Epithelial cell of alveolus of lung (primary cell): ENCODE measurements around the gene C11orf52. TPM values are rescaled to one million over a fixed set of nuclear protein-coding genes. Genes with fewer than 3 reads are reported as not detected.

ENCODE experiments used
- total RNA-seq: library from RNA; depleted of rRNA; stranded (reverse); fragments of >200 nt; gene quantifications from 2 replicates; pipeline ENCODE4 v1.2.1, GENCODE V29; 2015

Gene C11orf52
- total RNA-seq: not detected in 2 replicates

GRCh38 chr11:111918390-111919256, at the start of gene C11orf52:
Gene C11orf52, plus strand, starts transcription at chr11:111918913. Its CDS starts 60 bp downstream, at chr11:111918973.

GRCh38 chr11:111870886-111871692, 47.6 kb upstream of the C11orf52 start, which contains the start of gene ALG9:
Gene ALG9, minus strand, starts transcription at chr11:111871581. Its CDS starts 99 bp downstream, at chr11:111871482.

GRCh38 chr11:111878849-111879636, 39.7 kb upstream of the C11orf52 start, which contains the start of the genes CFAP68 and FDXACB1:
Gene CFAP68, plus strand, starts transcription at chr11:111879541. Its CDS starts 20 bp downstream, at chr11:111879561.
Gene FDXACB1, minus strand, starts transcription at chr11:111879165. Its CDS starts 33 bp downstream, at chr11:111879132.

GRCh38 chr11:111911563-111912401, 6.9 kb upstream of the C11orf52 start, which contains the start of gene CRYAB:
Gene CRYAB, minus strand, starts transcription at chr11:111911770. Its CDS starts 46 bp downstream, at chr11:111911724.

GRCh38 chr11:111912535-111912934, 6.2 kb upstream of the C11orf52 start, which contains the start of gene HSPB2:
Gene HSPB2, plus strand, starts transcription at chr11:111912734. Its CDS starts 96 bp downstream, at chr11:111912830.

Other genes with a start within 250 kb of the C11orf52 start
- 25.9 and 33.6 TPM in 2 replicates for gene PPP2R1B, start 152.5 kb upstream of the C11orf52 start, total RNA-seq
- gene ALG9, start 47.3 kb upstream of the C11orf52 start, total RNA-seq: 29.5 and 29.7 TPM in 2 replicates
- gene FDXACB1, start 39.7 kb upstream of the C11orf52 start, total RNA-seq: 0.88 and 3.1 TPM in 2 replicates
- 16.2 and 19.8 TPM in 2 replicates for gene CFAP68, start 39.4 kb upstream of the C11orf52 start, total RNA-seq
- gene CRYAB, start 7.1 kb upstream of the C11orf52 start, total RNA-seq: 3.2 and 9.3 TPM in 2 replicates
- 0.26 TPM in 1 of 2 replicates, not detected in the other for gene HSPB2, start 6.2 kb upstream of the C11orf52 start, total RNA-seq
- gene DIXDC1, start 18.4 kb downstream of the C11orf52 start, total RNA-seq: 12.8 and 15.9 TPM in 2 replicates
- gene DLAT, start 106.5 kb downstream of the C11orf52 start, total RNA-seq: 23.9 and 34.0 TPM in 2 replicates
- gene PIH1D2, start 155.1 kb downstream of the C11orf52 start, total RNA-seq: 1.8 and 4.6 TPM in 2 replicates
- 13.6 and 19.8 TPM in 2 replicates for gene NKAPD1, start 155.4 kb downstream of the C11orf52 start, total RNA-seq
- gene TIMM8B, start 167.8 kb downstream of the C11orf52 start, total RNA-seq: 26.6 and 54.9 TPM in 2 replicates
- 88.4 and 149 TPM in 2 replicates for gene SDHD, start 168.0 kb downstream of the C11orf52 start, total RNA-seq
- 0.56 and 4.1 TPM in 2 replicates for gene IL18, start 245.2 kb downstream of the C11orf52 start, total RNA-seq
- not detected in 2 replicates for gene TEX12, start 248.5 kb downstream of the C11orf52 start, total RNA-seq